GM10266 (cell line): ENCODE results near the gene INHA.

Experiments used
- DNase-seq: peaks from one replicate; pipeline ENCODE4 v3.0.0; 2012; ENCODE audit errors: extremely low spot score
- TF ChIP-seq, protein P1 (sequence below): IDR thresholded peaks from 2 replicates; pipeline ENCODE4 v1.5.1; 2012; ENCODE audit warnings: mild to moderate bottlenecking, low read depth; ENCODE audit not compliant: control insufficient read depth, insufficient read depth; ENCODE audit errors: missing control alignments

The INHA gene

DNA sequence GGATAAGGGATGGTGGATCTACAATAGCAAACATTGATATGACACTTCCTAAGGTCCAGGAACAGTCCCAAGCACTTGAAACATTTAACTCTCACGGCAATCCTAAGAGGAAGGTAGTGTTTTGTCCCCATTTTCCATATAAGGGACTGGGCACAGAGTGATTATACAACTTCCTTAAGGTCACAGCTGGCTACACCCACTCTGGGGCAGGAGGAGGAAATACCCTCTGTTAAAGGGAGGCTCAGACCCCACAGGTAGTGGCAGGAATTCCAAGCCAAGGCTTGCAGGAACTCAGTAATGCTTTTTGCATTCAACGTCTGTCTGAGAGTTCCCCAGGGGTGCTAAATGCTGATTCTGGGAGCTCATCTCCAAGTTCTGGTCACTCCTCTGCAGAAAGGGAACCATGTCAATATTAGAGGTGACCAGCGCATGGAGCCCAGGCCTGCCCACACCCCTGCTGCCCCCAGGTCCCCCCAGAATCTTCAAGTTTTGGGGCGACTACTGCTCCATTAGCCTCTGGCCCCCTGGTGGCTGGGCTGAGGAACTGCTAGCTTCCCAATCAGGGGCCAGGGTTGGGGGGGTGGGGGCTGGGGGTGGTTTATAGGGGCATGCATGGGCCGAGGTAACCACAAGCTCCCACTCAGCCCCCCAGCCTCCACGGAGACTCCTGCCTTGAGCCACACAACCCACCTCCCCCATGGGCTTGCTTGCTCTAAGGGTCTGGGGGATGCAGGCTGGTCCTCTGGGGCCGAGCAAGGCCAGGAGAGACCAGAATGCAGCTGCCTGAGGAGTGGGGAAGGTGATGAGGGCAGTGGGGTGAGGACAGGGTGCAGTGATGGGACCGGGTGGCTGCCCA lies 11.8 kb upstream of the INHA start:
- peak; percentile 77 for DNase-seq
- TF ChIP-seq, protein P1, sequence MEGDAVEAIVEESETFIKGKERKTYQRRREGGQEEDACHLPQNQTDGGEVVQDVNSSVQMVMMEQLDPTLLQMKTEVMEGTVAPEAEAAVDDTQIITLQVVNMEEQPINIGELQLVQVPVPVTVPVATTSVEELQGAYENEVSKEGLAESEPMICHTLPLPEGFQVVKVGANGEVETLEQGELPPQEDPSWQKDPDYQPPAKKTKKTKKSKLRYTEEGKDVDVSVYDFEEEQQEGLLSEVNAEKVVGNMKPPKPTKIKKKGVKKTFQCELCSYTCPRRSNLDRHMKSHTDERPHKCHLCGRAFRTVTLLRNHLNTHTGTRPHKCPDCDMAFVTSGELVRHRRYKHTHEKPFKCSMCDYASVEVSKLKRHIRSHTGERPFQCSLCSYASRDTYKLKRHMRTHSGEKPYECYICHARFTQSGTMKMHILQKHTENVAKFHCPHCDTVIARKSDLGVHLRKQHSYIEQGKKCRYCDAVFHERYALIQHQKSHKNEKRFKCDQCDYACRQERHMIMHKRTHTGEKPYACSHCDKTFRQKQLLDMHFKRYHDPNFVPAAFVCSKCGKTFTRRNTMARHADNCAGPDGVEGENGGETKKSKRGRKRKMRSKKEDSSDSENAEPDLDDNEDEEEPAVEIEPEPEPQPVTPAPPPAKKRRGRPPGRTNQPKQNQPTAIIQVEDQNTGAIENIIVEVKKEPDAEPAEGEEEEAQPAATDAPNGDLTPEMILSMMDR: peak; percentile 54

DNA sequence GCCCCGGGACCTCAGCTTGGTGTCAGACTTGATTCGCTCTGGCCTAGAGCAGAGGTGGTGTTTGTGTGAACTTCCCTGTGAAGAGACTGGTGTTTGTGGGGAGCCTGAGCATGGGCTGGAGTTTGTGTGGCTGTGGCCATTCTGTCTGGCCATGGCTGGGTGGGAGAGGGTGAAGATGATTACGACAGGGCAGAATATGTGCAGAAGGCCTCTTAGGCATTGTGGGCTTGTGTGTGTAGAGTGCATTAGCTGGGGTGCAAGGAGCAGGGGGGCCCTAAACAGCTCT lies 11.3 kb upstream of the INHA start:
- DNase-seq: no peak
- TF ChIP-seq, protein P1: no peak

DNA sequence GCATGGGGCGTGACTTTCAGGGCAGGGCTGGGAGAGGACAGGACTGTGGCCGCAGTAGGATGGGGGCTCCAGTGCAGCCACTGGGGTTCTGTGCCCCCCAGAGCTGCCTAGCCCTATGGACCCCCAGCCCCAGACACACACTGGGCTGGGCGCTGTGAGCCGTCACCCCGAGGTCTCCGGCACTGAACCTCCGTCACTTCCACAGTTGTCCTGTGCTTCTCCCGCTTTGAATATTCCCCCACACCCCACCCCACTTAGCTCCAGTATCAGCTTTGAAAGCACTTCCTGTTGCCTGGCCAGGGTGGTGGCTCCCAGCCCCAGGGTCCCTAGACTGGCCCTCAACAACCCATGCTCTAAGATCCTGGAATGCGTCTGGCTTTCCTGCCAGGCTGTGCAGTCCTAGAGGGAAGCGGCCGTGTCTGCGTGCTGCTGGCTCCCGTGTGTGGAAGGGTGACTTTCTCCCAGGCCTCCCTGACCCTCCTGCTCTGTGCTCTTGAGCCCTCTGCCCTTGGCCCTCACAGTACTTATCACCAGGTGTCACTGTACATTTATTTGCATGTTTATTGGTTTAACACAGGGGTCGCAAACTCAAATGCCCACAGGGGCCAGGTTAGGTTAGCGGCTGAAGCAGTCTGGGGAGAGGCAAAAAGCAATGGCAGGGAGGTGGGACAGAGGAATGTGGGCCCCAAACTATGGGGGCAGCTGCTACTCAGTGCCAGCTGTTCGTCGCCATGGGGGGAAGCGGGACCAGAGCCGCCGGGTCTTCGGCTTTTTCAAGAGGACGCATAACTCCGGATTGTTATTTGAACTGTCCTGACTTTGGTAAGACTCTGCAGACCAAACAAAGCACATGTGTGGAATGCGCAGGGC lies 10.7 kb upstream of the INHA start:
- DNase-seq: no peak
- TF ChIP-seq, protein P1: no peak

DNA sequence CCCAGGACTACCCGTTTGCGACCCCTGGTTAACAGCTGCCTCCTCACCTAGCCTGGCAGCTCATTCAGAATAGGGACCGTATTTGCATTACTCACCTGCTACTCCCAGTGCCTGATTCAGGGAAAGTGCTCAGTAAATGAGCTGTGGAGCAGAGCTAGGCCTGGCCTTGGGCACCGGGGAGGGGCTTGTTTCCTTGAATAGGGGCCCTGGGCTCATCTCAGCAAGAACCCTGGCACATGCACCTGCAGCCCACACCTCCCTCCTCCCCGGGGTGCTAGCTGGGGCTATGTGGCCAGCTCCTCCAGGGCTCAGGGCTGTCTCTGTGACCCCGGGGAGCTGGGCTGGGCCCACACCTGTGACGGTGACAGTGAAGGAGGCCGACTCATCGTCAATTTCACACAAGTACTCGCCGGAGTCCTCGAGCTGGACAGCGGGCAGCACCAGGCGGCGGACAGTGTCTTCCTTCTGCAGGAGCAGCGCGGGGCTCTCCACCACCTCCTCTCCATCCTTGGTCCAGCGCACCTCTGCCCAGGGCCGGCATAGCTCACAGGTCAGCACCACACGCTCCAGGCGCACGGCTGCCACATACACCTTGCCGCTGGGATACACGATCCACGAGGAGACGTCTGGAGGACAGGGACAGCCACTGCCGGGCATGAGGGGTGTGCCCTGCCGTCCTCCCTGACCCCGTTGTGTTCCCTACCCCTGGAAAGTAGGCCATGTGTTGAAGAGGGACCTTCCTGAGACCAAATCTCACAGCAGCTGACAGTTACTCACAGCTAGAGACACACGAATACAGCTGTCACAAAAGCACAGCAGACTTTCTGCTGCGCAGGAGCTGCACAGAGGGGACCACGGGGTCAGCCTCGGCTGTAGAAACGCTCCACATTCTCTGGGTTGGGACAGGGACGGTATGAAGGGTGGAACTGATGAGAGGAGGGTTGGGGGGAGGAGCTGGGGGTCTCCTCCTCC lies 9.8 kb upstream of the INHA start:
- no peak for DNase-seq
- TF ChIP-seq, protein P1: no peak

DNA sequence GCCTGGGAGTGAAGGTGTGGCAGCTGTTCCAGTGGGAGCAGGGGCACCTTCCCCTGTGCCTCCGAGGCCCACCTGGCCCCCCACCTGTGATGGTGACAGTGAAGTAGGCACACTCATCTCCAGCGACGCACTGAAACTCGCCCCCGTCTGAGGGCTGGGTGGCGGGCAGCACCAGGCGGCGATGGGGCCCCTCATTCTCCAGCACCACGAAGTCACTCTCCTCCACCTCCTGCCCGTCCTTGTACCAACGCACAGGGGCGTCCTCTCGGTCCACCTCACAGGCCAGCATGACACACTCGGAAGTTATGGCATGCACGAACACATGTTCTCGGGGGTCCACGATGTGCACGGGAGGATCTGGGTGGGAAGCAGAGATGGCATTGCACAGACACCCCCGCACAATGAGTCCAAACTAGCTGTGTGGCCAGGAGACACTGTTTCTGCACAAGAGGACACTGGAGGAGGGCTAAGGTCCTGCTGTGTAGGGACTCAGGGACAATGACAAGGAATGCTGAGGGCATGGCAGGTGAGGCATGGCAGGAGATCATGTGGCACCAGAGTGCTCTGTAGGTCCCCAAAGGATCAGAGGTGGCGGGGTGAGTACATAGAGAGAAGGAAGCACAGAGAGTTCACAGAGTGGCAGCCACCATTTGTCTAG lies 8.7 kb upstream of the INHA start:
- no peak for DNase-seq
- TF ChIP-seq, protein P1: no peak

DNA sequence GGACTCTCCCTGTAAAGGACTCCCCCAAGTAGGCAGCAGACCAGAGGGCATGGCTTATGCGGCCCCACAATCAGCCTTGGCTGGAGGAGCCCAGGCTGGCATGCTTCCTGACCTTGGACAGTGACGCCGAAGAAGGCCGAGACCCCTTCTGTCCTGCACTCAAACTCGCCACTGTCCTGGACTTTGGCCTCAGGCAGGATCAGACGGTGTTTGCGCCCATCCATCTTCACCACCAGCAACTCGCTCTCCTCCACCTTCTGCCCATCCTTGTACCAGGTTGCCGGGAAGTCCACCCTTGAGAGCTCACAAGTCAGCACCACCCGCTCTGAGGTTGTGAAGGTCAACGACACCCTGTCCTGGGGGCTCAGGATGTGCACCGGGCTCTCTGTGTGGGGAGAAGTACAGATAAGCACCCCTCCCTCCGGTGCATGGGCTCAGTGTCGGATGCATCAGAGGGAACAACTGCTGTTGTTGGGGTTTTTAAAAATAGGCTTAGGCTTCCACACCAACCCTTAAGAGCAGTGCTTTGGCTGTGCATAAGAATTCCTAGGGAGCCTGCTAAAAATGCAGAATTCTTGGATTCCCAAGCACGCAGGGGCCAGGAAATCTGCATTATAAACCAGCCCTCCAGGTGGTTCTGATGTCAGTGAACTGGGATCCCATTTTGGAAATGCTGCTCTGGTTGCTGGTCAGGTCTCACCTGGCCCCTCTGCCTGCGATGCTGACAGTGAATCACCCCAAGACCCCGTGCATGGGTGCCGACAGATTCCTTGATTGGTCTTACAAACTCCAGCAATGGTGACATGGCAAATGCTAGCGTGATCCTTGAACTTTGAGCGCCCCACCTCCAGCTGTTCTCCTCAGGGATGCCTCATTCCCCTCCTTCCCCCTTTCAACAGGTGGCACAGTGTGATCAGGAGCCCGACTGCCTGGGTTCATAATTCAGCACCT lies 6.7 kb upstream of the INHA start:
- DNase-seq: no peak
- TF ChIP-seq, protein P1: no peak
